HG03097 (cell line): ENCODE results near the gene ODF2L.
A peak's percentile ranks its signal among the peaks of the same experiment; 100 is the strongest.

Experiments used
- ATAC-seq: cut with Tn5 transposase; IDR thresholded peaks from one replicate; pipeline ENCODE4 v1.9.1; 2021; ENCODE audit not compliant: unreplicated experiment, low FRiP score

ODF2L gene, protein sequence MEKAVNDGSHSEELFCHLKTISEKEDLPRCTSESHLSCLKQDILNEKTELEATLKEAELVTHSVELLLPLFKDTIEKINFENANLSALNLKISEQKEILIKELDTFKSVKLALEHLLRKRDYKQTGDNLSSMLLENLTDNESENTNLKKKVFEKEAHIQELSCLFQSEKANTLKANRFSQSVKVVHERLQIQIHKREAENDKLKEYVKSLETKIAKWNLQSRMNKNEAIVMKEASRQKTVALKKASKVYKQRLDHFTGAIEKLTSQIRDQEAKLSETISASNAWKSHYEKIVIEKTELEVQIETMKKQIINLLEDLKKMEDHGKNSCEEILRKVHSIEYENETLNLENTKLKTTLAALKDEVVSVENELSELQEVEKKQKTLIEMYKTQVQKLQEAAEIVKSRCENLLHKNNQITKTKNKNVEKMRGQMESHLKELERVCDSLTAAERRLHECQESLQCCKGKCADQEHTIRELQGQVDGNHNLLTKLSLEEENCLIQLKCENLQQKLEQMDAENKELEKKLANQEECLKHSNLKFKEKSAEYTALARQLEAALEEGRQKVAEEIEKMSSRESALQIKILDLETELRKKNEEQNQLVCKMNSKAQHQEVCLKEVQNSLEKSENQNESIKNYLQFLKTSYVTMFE

DNA sequence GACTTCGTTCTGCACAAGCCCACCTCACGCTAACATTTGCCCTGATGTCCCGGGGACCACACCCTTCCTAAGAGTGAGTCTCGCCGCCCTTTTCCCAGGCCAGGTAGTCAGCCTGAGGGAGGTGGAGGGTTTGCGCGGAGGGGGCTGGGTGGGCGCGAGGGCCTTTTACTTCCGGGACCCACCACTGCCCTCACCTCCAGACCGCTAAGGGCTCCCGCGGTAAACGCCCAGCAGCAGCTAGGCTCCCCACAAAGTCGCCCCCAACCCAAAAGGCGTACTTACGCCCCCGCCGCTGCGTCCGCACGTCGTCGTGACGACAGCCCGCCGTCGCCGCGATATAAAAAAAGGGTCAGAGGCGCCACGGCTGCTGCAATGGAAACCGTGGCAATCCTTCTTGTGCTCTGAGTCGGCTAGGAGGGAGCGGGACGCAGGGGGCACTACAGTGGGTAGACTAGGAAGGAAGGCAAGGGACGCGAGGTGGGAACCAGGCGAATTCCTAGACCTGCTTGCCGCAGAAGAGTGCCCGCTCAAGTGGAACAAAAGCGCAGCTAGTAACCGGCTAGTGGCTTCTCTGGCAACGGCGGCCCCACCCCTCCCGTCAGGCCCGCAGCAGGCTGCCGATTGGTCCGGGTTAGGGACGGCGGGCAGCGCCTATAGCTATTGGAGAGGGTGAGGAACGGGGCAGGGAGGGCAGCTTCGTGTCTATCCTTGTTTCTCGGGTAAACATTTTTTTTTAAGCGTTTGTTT, at the start of gene ODF2L:
TSS of gene ODF2L (minus strand) at position 573 of the 747 bp plus-strand sequence. CDS start 9,296 bp downstream, outside the sequence.
- peak; percentile 99 for ATAC-seq

DNA sequence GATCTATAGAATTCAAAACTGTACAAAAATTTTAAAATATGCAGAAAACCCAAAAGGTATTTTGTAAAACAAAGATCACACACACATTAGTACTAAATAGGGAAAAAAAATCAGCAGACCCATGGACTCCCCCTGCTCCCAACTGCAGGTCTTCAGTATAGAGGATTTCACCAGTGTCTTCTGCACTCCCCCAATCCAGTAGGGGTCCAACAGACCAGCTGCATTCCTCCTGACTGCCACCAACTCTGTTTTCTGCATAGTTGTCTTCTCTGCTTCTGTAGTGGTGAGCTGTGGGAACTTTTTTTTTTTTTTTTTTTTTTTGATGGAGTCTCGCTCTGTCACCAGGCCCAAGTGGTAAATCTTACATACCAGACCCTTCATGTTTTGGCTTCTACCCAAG, 49.8 kb upstream of the ODF2L start:
- ATAC-seq = no peak

DNA sequence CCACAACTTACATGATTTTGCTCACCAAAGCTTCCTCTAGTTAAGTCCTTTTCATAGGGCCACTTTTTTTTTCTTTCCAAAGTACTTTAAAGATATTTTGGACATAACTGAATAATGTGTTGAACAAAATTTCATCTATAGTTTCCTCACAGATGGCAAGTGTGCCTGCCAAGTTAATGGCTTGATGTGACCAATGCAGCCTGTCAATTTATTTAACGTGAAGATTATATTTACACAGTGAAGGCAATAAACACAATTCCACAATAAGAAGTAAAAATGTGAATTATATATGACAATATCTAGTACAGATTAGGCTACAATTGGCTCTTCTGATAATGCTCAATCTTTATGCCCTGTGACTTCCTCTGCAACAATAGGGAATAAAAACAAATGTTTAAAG, 45.9 kb upstream of the ODF2L start:
- ATAC-seq = no peak

DNA sequence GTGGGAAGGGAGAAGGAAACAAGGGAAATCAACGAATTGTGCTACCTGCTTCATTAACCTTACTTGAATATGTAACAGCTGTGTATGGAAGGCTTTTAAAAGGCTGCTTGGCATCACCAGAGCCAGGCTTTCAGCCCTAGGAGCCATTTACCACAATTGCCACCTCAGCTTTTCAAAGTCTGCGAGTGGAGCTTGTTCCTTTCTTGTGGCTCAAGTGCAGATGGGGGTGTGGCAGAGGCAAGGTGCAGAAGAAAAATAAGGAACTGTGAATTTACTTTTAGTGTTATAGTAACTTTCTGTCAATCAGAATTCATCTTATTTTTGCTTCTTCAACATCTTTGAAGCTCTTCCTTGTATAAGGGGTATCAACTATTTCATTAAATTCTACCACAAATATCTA, 45.5 kb upstream of the ODF2L start:
- ATAC-seq = no peak

DNA sequence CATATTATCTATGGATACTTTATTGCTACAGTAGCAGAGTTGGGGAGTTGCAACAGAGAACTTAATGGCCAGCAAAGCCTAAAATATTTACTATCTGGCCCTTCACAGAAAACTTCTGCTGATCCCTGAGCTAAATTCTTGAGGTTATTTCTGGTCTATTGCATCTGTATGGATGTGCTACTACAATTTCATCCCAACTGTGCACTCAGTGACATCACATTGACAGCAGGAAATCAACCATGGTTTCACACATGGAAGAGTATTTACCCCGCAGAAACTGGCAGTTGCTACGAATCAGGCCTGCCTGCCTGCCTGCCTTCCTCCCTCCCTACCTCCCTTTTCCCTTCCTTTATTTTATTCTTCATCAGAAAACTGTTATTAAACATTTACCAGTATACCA, 39.9 kb upstream of the ODF2L start:
- no peak for ATAC-seq

DNA sequence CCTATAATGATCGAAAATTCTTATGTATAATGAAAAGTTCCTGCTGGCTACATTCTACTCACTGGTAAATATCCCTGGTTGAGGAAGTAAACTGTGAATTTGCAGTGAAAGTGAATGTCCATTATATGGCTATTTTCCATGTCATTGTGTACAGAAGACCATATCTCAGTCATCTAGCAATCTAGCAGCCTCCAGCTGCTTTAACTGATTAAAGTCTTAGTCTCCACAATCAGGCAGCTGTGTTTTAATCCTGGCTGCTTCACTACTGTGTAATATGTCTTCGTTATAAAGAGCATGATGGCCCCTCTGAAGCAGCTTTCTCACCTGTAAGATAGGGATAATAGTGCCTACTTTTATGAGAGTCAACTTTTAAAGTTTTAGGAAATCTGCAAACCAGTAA, 39.2 kb upstream of the ODF2L start:
- no peak for ATAC-seq

DNA sequence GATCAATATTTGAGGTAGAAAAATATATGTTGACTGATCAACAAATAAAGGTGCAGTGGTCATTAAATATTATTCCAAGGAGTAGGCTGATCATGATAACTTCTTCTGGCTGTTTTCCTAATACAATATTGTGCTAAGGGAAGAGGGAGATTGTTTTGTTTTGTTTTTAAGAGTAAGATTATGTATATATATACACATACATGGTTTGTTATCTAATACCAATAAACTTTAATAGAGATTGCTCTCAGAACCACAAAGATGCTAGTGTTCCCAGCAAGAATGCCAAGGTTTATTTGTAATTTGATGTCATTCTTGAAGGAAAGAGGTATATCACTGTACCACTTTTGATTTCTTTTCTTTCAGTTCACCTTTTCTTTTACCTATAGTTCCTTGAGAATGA, 37.9 kb upstream of the ODF2L start:
- no peak for ATAC-seq

DNA sequence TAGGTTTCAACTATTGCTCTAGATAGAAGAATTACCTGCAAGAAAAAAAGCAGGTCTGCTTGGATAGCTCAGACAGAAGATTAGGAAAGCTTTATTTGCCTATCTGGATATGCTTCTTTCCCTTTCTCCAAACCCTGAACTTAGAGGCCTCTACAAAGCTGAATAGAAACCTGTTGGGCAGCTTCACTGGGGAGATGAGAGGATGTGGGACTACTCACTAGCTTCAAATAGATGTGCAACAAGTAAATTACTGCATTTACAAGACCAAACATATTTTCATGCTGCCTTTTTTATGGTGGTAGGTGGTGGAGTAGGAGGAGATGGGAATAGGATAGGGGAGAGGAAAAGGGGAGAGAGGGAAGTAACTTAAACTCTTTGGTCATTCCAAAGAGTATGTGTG, 34.3 kb upstream of the ODF2L start:
- ATAC-seq = no peak

DNA sequence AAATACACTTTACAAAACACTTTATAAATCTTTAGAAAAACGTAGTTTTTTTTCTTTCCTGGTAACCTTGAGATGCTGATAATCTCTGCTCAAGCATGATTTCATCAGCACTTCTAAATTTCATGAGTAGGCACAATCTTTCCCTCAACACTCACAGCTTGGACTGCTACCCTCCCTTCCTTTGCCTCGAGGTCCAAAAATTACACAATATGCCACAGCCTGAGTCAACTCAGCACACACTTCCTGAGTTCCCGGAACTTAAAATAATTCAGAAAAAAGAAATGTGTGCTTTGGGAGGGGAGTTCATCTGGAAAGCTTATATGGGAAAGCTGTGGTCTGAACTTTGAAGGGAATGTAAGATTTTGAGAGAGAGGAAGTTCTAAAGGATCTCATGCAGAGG, 33.7 kb upstream of the ODF2L start:
- ATAC-seq = no peak

DNA sequence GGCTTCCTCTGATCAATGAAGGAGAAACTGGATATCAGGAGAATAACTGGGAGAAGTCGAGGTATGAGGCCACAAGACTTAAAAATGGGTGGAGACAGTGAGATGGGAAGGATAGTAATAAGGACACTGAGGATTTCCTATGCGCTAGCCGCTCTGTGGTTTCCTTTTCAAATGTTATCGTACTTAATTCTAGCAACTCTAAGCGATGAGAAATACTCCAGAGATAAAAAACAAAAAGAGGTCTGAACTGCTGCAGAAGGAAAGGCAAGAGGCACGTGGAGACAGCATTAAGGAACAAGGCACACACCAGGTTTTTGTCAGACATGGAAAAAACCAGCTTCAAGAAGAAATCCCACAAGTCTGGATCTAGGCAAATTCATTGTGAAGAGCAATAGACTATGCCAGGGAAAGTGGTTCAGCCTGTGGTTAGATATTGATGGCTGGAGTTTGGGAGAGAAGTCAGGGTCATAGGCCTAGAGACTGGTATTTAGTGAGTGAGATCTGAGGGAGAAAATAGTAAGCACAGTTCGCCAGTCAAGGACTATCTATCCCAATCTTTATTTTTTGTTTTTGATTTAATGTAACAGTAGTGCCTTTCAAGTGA, 33.1 kb upstream of the ODF2L start:
- ATAC-seq = no peak

DNA sequence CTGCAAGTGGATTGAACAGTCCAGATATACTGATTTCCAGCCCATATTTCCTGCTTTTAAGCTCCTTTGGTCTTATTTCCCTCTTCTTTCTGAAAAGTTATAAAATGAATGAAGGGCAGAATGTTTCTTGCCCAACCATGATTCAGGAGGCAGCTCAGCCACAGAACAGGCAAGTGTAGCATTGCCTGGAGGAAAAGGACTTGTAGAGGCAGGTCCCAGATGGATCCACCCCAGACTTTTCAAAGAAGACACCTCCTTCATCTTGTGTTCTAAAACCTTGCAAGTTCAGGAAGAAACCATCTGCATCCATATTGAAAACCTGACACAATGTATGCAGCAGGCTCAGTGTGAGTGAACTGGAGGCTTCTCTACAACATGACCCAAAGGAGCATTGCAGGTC, 27.8 kb upstream of the ODF2L start, which contains the start of gene CLCA2:
TSS of gene CLCA2 (plus strand) at position 299 of the 400 bp plus-strand sequence. CDS start at position 376, 77 bp downstream.
- ATAC-seq = no peak

DNA sequence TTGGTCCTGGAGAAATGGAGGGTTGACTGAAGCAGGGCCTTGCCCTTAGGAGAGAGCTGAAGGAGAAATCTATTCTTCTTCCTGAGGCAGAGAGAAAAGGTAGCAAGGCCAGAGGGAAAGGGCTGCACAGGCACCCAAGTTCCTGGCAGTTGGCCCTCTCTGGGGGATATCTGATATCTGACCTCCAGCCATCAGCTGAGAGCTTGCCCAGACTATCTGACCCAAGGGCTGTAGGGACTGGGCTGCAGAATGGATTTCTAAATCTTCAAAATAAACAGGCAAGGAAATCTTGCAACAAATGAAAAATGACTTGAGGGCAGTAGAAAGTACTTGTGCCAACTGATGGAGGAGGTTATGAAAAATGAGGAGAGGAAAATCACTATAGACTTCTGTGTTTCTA, 27.4 kb upstream of the ODF2L start:
- no peak for ATAC-seq

DNA sequence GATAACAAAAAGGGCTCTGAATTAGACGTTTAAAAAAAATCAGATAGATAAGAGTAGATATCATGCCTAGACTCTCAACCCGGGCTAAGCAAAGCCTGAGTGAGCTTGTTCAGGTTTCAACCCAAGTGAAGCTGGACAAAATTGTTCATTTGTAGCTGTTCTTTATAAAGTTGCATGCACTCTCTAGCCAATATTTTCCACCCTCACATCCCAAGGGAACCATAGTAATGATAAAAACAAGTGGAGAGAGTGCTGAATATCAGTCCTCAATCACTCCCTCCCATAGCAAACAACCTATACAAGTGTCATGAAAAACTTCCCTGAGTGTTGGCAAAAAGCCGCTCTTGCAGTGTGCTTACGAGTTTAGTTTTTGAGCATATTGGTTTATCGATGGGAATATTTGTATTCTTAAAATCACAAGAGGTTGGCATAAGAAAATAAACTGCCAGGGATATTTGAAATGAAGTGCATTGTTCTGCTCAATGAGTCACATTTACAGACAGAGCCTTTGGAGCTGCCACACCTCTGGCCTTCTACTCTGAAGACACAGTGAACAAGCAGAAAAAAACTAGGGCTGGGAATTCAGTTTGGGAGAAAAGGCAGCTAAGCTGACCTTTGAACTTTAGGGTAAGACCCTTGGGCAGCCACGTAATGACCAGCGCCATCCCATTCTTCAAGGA, 25.6 kb upstream of the ODF2L start:
- ATAC-seq = no peak

DNA sequence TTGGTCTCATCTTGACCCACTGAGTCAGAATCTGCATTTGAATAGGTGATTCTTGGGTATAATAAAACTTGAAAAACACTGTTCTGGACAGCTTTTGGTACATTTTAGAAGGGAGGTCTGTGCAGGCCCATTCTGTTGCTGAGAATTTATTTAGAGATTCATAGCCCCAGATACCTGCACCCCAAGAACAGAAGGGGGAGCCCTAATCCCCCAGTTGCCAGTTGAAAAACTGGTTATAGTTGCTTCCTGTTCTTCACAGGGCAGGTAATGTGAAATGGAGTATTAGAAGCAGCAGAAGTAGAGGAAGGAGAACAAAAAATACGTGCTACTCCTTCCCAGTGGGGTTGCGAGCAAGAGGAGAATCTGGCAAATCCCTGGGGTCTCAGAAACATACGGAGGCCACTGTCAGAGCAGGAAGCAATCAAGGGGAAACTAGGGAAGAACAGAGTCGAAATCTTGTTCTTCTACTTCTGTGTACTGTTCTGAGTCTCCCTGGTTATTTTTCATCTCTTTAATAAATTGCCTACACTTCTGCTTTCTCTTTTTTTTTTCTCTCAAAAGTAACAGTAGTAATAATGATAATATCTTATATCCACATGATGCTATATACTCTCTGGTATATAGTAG, 23.3 kb upstream of the ODF2L start:
- ATAC-seq = peak; percentile 92

DNA sequence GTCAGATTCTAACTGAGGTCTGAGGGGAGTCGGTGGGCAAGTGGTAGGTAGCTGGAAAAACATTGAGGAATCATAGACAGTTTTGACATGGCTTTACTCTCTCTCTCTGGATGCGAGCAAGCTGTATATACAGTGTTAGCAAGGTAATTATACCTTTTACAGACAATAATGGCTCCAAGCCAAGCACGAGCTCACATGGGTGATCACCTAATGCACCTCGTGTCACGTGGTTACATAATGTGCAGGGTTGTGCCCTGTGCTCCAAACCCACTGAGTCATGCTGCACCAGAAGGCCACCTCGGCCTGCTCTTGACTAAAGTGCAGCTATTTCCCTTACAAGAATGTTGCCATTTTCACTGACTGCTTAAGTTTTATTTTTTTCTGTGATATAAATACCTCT, 20.2 kb upstream of the ODF2L start:
- no peak for ATAC-seq

DNA sequence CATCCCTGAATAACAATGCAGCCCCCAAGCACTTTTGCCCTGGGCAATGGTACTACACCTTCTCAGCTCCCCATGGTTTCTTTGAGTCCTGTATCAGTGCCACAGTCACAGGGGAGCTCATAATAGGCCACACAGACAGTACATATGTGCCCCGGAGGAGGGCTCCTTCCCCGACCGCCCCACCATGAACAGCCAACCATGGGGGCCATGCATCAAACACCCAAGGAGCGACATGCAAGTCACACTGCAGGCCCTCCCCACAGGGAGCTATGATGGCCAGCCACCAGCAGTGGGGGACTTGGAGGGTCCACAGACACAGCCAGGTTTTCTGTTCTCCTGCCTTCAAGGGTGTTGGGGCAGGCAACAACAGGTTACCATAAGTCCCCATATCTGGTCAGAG, 14.8 kb upstream of the ODF2L start:
- ATAC-seq = no peak

DNA sequence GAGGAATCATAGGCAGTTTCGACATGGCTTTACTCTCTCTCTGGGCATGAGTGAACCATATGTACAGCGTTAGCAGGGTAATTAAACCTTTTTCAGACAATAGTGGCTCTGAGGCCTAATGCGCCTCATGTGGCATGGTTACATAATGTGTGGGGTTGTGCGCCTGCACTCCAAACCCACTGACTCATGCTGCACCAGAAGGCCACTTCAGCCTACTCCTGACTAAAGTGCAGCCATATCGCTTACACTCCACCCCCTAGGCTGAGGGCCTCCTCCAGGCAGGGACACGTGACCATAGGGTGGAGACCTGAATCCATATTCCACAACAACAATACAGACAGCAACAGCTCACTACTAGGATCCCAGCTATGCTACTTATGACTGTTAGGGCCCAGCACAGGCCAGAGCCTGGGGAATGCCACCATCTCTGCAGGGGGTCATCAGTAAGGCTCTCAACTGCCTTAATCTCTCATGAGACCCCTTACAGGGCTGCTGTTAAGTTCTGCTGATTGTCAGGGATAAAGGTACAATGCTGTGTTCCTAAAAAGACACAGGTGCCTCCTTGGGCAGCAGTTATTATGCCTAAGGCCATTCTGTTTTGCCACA, 13.4 kb upstream of the ODF2L start:
- no peak for ATAC-seq

DNA sequence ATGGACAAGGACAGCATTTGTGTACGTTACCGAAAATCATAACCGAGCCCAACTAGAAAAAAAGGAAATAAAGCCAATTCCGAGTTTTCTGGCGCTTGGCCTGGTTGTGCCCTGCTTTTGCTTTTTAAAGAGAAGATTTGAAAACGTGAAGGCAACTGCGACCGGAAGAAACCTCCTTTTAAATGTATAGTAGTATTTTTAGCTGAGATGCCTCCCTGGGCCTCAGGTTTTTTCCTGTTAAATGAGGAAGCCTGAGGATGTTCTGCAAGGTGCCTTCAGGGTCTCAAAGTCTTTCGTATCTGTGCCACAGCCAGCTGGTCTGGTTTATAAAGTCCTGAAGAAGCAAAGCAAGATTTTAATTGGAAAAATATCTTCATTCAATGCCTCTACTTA, 371 bp upstream of the ODF2L start:
- ATAC-seq = peak; percentile 15

DNA sequence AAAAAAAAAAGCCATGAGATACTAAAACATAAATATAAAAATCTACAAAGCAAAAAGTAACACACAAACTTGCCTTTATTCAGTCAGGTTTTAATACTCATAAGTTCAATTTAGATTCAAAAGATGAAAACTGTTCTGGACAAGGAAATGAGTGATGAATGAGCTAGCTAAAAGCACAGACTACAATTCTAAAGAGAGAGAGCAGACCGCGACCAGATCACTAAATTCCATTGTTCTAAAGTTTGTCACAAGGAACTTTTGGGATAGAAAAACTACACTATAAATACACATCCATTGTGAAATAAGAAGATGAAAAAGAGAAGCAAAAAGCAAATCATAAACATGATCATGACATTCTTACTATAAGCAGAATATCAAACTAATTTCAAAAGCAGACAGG, 1.7 kb downstream of the ODF2L start:
- no peak for ATAC-seq

DNA sequence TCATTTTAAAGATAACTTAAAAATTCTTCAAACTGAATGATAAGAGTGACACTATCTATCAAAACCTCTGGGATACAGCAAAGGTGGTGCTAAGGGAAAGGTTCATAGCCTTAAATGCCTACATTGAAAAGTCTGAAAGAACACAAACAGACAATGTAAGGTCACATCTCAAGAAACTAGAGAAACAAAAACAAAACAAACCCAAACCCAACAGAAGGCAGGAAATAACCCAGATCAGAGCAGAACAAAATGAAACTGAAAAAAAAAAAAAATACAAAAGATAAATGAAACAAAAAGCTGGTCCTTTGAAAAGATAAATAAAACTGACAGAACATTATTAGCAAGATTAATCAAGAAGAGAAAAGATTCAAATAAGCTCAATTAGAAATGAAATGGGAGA, 6.8 kb downstream of the ODF2L start:
- ATAC-seq = peak; percentile 73
